Kidney epithelial cell (primary cell): ENCODE data around the gene TBC1D22A. TPM values are rescaled to one million over a fixed set of nuclear protein-coding genes. Genes with fewer than 3 reads are reported as not detected.

ENCODE experiments used
- DNase-seq: peaks from one replicate; pipeline ENCODE4 v3.0.0-alpha.2; 2010; ENCODE audit warnings: low read depth
- H3K27me3 ChIP-seq: 2 replicates; pipeline ENCODE4 v1.6.0; 2011; ENCODE audit warnings: low read length; ENCODE audit not compliant: control insufficient read depth, insufficient read depth
- H3K36me3 ChIP-seq: 2 replicates; pipeline ENCODE4 v1.5.1; 2011; ENCODE audit warnings: low read length; ENCODE audit not compliant: control insufficient read depth, insufficient read depth
- H3K4me3 ChIP-seq: 2 replicates; pipeline ENCODE4 v1.5.1; 2011; ENCODE audit warnings: low read depth, mild to moderate bottlenecking, control low read depth, low read length
- total RNA-seq: library from RNA; depleted of rRNA; stranded (reverse); fragments of >200 nt; gene quantifications from 2 replicates; pipeline ENCODE4 v1.2.3, GENCODE V29; 2015
- TF ChIP-seq, protein P1 (sequence below): IDR thresholded peaks from 2 replicates; pipeline ENCODE4 v1.5.1; 2011; ENCODE audit warnings: mild to moderate bottlenecking, moderate library complexity, low read length, control low read depth, inconsistent platforms; ENCODE audit not compliant: insufficient read depth, poor library complexity, severe bottlenecking

The TBC1D22A gene
- total RNA-seq, 1 donor from 2014 or later: 25.7 TPM

DNA sequence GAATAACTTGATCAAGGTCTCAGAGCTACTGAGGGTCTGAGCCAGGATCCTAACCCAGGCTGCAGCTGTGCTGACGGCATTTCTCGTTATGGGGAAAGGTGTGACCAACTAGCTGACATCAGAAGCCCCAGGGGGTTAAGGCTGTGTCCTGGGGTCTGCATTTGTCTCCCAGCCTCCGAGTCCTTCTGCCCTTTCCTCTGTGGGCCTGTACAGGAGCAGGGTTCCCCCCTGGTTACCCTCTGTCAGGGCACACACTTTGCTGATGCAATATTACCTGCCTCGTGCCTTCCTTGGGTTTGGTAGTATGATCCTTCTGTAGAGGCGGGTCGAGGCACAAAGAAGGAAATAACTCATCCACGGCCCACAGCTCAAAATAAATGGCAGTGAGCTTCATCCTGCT lies 183.0 kb downstream of the TBC1D22A start:
- H3K27me3 ChIP-seq: no peaks in the 10 kb centered on the region
- no peak overlapping the region for H3K4me3 ChIP-seq
- H3K36me3 ChIP-seq: no peaks in the 10 kb centered on the region
- no peak for DNase-seq
- TF ChIP-seq, protein P1, sequence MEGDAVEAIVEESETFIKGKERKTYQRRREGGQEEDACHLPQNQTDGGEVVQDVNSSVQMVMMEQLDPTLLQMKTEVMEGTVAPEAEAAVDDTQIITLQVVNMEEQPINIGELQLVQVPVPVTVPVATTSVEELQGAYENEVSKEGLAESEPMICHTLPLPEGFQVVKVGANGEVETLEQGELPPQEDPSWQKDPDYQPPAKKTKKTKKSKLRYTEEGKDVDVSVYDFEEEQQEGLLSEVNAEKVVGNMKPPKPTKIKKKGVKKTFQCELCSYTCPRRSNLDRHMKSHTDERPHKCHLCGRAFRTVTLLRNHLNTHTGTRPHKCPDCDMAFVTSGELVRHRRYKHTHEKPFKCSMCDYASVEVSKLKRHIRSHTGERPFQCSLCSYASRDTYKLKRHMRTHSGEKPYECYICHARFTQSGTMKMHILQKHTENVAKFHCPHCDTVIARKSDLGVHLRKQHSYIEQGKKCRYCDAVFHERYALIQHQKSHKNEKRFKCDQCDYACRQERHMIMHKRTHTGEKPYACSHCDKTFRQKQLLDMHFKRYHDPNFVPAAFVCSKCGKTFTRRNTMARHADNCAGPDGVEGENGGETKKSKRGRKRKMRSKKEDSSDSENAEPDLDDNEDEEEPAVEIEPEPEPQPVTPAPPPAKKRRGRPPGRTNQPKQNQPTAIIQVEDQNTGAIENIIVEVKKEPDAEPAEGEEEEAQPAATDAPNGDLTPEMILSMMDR: no peak

DNA sequence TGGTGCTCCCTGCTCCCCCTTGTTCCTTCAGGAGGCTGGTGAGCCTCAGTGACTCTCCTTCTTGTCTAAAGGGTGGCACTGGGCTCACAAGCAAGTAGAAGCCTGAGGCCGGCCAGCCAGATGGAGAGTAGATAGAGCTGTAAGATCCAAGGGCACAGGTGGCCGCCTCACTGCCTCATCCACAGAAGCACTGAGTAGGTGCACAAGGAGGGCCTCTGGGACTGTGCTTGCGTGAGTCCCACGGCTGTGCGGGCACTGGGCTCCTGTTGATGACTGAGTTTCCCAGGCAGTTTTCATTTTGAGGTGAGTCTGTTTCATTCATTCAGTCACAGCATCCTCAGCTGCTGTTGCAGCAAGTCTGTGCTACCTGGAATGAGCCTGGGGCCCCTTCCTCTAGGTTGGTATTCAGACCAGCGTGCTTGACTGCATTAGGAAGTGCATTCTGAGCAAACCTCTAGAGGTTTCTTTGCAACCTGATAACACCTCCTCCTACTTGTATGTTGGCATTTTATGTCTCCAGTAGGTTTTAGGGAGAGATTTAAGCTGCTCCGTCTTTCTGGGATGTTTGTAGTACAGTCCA lies 184.0 kb downstream of the TBC1D22A start:
- no peak for DNase-seq
- H3K4me3 ChIP-seq: no peak overlapping the region
- no peaks in the 10 kb centered on the region for H3K27me3 ChIP-seq
- no peaks in the 10 kb centered on the region for H3K36me3 ChIP-seq
- TF ChIP-seq, protein P1: no peak

DNA sequence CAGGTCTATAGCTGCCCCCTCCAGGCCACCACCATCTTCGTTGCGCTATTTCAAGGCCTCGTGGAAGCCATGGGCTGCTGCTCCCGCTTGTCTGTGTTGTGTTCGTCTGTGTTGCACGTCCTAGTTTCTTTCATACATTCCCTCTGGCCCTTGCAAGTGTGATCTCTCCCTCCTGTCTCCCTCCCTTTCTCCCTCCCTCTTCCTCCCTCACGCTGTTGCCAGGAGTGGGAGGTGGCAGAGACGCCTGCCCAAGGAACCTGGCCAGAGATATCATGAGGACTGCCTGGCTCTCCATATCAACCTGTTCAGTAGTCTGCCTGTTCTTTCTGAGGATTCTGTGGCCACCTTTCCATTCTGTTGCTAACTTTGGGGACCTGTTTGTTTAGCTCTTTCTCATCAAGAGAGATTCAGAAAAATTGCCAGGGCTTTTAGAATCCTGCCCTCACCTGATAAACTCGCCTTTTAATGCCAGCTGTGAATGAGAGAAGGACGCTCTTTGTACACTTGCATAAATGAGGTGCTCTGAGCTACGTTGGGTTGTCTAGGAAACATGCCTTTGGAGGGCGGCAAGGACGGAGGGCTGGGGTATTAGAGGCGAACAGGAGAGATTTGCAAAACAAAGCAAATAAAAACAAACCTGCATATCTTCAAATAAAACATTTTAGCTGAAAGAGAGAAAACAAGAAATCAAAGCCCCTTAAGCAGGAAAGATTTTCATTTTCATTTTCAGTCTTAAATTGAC lies 185.2 kb downstream of the TBC1D22A start:
- no peak overlapping the region for H3K4me3 ChIP-seq
- no peaks in the 10 kb centered on the region for H3K36me3 ChIP-seq
- no peaks in the 10 kb centered on the region for H3K27me3 ChIP-seq
- TF ChIP-seq, protein P1: no peak
- no peak for DNase-seq

DNA sequence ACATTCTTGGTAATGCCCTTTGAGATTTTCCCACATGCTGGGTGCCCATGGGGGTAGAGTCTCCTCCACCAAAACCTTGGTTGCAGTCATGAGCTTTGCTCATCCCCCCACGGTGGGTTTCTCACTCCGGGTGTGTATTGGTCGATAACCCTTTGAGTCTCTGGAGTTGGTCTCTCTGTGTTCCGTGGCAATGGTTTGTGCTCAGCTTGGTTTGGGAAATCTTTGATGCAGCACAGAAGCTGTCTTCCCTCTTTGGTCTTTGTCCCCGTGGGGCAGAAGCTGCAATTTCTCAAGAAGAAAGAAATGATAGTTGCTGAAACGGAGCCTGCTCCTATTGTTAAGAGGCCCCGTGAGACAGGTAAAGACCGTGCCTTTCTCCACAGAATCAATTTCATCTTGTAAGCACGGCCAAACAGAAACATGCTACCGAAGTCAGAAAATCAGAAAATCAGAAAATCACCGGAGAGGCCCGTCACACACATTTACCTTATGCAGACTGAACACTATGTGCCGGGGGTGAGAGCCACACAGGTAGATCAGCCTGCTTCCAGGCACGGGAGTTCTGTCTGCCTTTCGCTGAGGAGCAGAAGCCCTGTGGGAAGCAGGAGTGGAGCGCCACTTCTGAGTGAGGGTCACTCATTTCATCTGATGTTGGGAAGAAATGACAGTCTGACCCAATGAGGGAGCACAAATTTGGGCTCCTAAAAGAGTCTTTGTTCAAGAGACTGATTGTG lies 186.1 kb downstream of the TBC1D22A start:
- no peak overlapping the region for H3K4me3 ChIP-seq
- DNase-seq: no peak
- TF ChIP-seq, protein P1: no peak

DNA sequence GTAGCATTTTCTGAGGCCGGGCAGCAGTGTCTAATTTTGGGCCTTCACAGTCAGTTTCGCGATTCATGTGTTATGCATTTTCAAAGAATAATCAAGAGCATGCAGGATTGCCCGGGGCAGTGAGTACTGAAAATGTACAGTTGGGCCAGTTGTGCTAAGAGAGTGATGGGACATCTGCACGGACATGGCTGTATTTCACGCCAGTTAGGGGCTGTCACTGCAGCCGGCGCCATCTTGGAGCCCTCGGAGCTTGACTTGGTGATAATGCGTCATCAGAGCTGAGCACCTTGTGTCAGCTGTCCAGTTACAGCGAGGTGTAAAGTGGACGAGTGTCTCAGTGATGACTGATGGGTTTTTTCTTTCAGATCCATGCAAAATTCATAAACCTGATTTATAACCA lies 188.9 kb downstream of the TBC1D22A start:
- TF ChIP-seq, protein P1: no peak
- no peaks in the 10 kb centered on the region for H3K36me3 ChIP-seq
- no peak overlapping the region for H3K4me3 ChIP-seq
- H3K27me3 ChIP-seq: no peaks in the 10 kb centered on the region
- DNase-seq: no peak

More for the DNA sequence above, 186.1 kb downstream of the TBC1D22A start:
- H3K36me3 ChIP-seq: no peaks in the 10 kb centered on the region
- no peaks in the 10 kb centered on the region for H3K27me3 ChIP-seq
